AG08396 (cell line): ENCODE measurements around the gene SPRR2B.
"Not testable (repeated sequence)": the region's sequence is repeated elsewhere in the genome, so short reads cannot be mapped to it uniquely, and the experiment has no call there.

Experiments
- DNase-seq: peaks from one replicate; pipeline ENCODE4 v3.0.0; 2012; ENCODE audit warnings: low spot score, mixed read lengths

SPRR2B gene

DNA sequence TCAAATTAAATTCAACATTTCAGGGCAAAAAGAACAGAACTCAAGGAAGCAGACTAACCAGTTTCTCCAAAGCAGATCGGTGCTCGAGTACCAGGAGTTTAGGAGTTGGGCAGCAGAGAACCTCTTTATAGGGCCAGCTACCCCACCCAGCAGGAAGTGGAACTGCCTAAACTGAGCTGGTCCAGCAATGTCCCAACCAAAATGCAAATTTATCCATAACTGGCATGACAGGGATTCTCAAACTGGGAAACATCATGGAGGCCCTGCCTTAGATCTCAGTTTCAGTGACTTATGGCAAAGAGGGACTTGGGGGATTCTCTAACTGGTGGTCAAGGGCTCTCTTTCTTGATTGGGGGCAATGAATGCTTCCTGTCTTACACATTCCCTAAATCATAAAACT is at the start of gene SPRR2B:
Gene SPRR2B (minus strand): TSS at position 101 of the 400 bp plus-strand sequence. CDS start 772 bp downstream, outside the sequence.
- DNase-seq, result no peak

DNA sequence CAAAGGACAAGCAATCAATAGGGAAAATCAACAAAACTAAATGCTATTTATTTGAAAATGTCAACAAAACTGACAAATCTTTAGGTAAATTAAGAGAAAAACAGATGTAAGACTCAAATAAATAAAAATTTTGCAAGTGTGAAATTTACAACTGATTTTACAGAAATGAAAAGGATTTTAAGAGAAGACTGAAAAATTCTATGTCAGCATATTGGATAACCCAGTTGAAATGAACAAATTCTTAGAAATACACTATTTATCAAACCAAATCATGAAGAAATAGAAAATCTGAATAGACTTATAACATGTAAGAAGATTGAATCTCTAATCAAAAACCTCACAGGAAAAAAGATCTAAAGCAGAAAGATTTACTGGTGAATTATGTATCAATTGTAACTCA is 49.5 kb upstream of the SPRR2B start:
- DNase-seq, result no peak

DNA sequence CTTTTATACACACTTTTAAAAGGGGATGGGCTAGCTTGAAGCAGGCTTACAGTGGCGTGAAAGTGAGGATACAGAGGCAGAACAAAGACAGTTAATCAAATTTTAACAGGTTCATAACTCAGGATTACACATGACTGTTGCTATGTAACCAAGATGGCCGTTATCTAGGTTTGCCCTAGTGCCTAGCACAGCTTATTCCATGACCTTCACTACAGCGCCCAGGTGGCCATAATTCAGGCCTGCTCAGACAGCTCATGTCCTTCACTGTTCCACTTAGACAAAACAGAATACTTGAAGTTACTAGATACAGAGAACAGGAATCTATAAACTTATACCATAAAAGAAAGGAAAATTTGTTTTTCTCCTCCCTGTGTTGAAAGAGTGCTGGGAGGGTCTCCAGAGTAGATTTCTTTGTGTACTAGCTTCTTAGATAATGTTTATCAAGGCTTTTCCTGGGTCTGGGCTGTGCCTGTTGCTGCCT is 48.1 kb upstream of the SPRR2B start:
- no peak for DNase-seq

DNA sequence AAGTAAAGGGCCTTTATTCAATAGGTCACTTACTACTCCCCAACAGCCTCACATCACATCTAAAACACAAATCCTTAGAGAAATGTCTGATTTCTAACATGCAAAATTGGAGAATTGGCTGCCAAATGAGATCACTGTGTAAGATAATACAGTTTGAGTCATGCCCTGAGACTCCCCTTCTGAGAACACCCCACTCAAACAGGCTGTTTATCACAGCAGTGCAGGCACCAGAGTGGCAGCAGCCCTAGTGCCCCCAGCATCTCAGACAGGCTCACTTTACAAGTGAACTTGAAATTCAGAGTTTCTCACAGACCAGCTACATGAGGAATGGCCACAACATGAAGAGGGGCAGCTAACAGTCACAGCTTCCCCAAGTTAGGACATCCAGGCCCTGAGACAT is 43.9 kb upstream of the SPRR2B start:
- DNase-seq, result not testable (repeated sequence)

DNA sequence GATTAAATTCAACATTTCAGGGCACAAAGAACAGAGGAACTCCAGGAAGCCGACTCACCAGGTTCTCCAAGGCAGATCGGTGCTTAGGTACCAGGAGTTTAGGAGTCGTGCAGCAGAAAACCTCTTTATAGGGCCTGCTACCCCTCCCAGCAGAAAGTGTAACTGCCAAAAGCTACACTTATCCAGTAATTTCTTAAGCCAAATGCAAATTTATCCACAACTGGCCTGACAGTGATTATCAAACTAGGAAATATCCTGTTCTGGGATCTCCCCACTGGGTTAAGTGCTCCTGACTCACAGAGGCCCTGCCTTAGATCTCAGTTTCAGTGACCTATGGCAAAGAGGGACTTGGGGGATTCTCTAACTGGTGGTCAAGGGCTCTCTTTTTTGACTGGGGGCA is 42.0 kb upstream of the SPRR2B start, which contains the start of gene SPRR2F:
Gene SPRR2F (minus strand): TSS at position 101 of the 400 bp plus-strand sequence. CDS start 783 bp downstream, outside the sequence.
- no peak for DNase-seq

DNA sequence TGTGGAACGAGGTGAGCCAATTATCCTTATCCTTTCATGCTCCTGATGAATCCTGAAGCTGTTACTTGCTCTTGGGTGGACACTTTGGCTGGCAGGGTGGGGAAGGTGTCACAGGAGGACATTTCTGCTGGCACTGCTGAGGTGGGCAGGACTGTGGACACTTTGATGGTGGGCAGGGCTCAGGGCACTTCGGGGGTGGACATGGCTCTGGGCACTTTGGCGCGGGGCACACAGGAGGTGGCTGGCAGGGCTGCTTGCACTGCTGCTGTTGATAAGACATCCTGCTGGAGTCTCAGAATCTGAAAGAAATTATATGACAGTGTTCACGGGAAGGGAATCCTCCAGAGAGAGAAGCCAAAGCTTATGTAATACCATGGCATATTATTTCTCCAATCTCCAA is 41.0 kb upstream of the SPRR2B start:
- DNase-seq, result not testable (repeated sequence)

DNA sequence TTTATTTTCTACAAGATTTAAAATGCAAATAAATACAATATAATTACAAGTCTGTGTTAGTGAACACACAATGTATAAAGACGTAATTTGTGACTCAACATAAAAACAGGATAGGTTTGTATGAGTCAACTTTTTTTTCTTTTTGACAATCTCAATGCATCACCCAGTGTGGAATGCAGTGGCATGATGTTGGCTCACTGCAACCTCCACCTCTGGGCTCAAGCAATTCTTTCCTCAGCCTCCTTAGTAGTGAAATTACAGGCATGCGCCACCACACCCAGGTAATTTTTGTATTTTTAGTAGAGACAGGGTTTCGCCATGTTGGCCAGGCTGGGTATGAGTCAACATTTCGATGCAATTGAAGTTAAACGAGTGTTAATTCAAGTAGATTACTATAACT is 28.8 kb upstream of the SPRR2B start:
- no peak for DNase-seq

DNA sequence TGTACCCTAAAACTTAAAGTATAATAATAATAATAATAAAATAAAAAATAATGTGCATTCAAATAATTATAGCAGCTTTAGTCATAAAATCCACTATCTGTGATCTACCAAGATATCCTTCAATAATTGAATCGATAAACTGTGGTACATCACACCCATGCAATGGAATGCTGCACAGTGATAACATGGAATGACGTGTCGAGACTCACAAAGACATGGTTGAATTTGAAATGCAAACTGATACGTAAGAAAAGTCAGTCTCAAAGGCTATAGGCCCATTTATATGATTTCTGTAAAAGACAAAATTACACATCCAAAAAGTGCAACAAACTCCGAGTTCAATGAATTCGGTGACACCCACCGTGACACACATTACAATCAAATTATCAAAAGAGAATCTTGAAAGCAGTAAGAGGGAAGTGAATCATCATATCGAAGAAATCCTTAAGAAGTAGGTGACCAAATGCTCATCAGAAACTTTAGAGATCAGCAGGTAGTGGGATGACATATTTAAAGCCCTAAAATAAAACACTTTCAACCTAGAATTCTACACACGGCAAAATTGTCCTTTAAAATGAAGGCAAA is 28.1 kb upstream of the SPRR2B start:
- DNase-seq, result no peak

DNA sequence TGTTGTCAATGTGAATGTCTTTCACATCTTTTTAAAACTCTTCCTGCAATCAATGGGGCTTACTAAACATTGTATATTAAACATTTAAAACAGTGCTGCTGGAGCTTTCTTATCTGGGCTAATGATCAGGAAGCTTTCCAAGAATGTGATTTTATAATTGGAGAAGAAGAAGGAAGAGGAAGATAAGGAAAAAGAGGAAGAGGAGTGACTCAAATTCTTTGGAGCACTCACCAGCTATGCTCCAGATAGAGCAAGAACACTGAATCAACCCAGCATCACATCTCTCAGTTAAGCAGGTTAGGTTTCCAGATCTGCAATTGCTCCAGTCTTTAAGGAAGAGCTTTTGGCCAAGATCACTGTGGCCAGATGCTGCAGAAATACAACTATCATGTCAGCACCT is 24.4 kb upstream of the SPRR2B start:
- DNase-seq, result no peak

DNA sequence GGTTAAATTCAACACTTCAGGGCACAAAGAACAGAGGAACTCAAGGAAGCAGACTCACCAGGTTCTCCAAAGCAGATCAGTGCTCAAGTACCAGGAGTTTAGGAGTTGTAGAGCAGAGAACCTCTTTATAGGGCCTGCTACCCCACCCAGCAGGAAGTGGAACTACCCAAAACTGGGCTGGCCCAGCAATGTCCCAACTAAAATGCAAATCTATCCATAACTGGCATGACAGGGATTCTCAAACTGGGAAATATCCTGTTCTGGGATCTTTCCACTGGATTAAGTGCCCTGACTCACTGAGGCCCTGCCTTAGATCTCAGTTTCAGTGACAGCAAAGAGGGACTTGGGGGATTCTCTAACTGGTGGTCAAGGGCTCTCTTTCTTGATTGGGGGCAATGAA is 23.0 kb upstream of the SPRR2B start, which contains the start of gene SPRR2E:
Gene SPRR2E (minus strand): TSS at position 101 of the 400 bp plus-strand sequence. CDS start 775 bp downstream, outside the sequence.
- DNase-seq, result no peak

DNA sequence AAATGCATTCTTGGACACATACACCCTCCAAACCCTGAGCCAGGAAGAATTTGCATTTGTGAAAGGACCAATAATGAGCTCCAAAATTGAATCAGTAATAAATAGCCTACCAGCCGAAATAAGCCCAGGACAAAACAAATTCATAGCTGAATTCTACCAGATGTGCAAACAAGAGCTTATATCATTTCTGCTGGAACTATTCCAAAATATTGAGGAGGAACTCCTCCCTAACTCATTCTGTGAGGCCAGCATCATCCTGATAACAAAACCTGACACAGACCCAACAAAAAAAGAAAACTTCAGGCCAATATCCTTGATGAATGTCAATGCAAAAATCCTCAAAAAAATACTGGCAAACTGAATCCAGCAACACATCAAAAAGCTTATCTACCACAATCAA is 16.2 kb upstream of the SPRR2B start:
- no peak for DNase-seq

DNA sequence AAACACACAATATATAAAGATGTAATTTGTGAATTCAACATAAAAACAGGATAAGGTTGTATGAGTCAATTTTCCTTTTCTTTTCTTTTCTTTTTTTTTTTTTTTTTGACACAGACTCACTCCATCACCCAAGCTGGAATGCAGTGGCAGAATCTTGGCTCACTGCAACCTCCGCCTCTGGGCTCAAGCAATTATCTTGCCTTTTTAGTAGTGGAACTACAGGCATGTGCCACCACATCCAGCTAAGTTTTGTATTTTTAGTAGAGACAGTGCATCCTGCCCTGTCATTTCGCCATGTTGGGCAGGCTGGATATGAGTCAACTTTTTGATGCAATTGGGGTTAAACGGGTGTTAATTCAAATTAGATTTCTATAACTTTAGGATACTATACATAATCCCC is 10.3 kb upstream of the SPRR2B start:
- no peak for DNase-seq

DNA sequence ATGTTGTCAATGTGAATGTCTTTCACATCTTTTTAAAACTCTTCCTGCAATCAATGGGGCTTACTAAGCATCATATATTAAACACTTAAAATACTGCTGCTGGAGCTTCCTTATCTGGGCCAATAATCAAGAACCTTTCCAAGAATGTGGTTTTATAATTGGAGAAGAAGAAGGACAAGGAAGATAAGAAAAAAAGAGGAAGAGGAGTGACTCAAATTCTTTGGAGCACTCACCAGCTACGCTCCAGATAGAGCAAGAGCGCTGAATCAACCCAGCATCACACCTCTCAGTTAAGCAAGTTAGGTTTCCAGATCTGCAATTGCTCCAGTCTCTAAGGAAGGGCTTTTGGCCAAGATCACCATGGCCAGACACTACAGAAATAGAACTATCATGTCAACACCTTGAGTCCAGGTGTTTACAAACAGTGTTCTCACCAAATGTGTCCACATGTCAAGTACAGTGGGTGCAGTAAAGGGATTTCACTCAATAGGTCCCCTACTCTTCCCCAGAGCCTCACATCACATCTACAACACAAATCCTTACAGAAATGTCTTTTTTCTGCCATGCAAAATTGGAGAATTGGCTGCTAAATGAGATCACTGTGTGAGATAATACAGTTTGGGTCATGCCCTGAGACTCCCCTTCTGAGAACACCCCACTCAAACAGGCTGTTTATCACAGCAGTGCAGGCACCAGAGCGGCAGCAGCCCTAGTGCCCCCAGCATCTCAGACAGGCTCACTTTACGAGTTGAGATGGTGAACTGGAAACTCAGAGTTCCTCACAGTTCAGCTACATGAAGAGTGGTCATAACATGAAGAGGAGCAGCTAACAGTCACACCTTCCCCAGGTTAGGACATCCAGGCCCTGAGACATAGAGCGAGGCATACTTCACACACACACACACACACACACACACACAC is 1.7 kb upstream of the SPRR2B start:
- no peak for DNase-seq

DNA sequence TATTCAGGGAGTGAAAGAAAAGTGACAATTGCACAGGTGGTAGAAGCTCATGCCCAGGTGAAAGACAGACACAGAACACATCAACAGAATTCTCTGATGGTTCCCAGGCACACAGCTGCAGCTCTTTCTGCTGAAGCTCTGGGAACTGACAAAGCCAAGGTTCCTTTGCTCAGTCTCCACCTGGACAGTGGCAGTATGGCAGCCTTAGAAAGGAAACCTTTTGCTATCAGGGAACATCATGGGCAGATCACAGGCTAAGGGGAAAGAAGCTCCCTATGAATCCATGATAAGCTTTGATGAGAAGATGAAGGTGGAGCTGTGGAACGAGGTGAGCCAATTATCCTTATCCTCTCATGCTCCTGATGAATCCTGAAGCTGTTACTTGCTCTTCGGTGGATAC is 1.2 kb downstream of the SPRR2B start:
- no peak for DNase-seq

DNA sequence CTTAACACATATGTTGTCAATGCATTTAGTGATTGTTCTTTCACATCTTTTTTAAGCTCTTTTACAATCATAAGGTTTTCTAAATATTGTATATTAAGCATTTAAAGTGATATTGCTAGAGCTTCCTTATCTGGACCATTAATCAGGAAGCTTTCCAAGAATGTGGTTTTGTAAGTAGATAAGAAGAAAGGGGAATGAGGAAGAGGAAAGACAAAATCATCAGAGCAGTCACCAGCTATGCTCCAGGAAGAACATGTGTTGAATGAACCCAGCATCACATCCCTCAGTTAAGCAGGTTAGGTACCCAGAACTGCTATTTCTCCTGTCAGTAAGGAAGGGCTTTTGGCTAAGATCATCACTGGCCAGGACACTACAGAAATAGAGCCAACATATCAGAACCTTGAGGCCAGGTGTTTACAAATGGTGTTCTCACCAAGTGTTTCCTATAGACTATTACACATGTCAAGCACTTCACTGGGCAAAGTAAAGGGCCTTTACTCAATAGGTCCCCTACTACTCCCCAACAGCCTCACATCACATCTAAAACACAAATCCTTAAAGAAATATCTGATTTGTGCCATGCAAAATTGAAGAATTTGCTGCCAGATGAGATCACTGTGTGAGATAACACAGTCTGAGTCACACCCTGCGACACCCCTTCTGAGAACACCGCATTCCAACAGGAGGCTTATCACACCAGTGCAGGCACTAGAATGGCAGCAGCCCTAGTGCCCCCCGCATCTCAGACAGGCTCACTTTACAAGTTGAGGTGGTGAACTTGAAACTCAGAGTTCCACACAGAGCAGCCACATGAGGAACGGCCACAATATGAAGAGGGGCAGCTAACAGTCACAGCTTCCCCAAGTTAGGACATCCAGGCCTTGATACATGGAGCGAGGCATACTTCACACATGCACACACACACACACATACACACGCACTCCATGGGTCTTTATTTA is 12.3 kb downstream of the SPRR2B start:
- DNase-seq, result no peak

DNA sequence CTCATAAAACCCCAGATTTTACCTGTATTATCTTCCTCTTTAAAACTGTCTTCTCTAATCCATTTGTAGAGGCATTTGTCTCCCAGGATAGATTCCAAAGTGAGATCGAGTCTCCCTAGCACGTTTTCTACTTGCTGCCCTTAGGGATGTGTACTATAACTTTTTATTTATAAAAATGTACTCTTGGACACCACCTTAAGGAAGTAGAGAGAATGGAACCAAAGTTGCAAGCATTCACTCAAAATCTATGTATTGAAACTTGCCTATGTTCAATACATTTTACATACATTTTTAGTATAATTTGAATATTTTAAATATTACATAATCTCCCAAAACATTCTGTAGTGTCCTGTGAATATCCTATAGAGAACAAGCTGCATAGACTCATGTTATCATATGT is 13.3 kb downstream of the SPRR2B start:
- no peak for DNase-seq

DNA sequence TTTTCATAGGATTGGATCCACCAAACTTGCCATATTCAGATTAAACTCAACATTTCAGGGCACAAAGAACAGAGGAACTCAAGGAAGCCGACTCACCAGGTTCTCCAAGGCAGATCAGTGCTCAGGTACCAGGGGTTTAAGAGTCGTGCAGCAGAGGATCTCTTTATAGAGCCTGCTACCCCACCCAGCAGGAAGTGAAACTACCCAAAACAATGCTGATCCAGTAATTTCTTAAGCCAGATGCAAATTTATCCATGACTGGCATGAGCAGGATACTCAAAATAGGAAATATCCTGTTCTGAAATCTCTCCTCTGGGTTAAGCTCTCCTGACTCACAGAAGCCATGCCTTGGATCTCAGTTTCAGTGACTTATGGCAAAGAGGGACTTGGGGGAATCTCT is 14.0 kb downstream of the SPRR2B start, which contains the start of gene SPRR2A:
Gene SPRR2A (minus strand): TSS at position 138 of the 400 bp plus-strand sequence. CDS start 777 bp downstream, outside the sequence.
- no peak for DNase-seq

DNA sequence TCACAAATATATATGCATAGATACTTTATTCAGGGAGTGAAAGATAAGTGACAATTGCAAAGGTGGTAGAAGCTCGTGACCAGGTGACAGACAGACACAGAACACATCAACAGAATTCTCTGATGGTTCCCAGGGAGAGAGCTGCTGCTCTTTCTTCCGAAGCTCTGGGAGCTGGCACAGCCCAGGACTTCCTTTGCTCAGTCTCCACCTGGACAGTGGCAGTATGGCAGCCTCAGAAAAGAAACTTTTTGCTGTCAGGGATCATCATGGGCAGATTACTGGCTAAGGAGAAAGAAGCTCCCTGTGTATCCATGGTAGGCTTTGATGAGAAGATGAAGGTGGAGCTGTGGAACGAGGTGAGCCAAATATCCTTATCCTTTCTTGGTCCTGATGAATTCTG is 15.3 kb downstream of the SPRR2B start:
- not testable (repeated sequence) for DNase-seq

DNA sequence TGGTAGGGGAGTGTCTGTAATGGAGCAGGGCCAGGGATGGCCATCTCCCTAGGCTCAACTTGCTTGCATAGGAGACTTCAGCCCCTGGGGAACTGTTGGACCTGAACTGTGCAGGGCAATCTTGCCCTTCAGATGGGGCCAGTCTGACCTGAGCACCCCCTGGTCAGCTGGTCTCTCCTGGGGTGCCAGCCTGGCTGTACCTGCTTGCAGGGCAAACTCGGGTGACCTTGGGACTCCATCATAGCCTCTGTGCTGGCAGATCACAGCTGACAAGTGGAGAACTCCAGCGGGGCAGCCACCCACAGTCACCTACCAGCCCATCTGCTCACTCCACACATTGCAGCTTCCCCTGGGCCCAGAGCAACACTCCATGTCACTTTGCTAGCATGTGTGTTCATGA is 22.2 kb downstream of the SPRR2B start:
- DNase-seq, result no peak

DNA sequence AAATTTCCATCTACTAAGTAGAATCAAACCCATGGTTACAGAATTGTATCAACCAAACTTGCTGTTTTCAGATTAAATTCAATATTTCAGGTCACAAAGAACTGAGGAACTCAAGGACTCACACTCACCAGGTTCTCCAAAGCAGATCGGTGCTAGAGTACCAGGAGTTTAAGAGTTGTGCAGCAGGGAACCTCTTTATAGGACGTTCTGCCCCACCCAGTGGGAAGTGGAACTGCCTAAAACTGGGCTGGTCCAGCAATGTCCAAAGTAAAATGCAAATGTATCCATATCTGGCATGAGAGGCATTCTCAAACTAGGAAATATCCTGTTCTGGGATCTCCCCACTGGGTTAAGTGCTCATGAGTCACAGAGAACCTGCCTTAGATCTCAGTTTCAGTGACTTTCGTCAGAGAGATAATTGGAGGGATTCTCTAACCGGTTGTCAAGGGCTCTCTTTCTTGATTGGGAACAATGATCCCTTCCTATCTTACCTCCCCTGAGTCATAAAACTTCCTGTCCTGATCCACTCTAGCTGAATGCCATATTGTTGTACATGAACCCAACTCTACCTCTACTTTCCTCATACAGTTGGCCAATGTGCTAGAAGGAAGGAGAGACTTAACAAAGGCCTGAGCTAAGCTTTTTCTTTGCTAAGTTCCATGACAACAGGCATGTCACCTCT is 30.3 kb downstream of the SPRR2B start, which contains the start of gene SPRR2D:
Gene SPRR2D (minus strand): TSS at position 171 of the 682 bp plus-strand sequence. CDS start 774 bp downstream, outside the sequence.
- DNase-seq, result no peak

DNA sequence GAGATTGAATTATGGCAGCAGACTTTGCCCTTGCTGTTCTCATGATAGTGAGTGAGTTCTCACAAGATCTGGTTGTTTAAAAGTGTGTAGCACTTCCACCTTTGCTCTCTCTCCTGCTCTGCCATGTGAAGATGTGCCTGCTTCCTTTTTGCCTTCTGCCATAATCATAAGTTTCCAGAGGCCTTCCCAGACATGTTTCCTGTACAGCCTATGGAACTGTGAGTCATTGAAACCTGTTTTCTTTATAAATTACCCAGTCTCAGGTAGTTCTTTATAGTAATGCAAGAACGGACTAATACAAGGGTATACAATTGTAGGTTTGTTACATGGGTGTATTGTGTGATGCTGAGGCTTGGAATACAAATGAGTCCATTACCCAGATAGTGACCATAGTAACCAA is 36.2 kb downstream of the SPRR2B start:
- DNase-seq, result no peak
